K562 (cell line): ENCODE measurements around the gene SDC1. TPM values are rescaled to one million over a fixed set of nuclear protein-coding genes. Genes with fewer than 3 reads are reported as not detected.

Experiments
- ATAC-seq: fragments of 200-7000 bp; cut with Tn5 transposase; 3 replicates; pipeline ENCODE4 v1.9.1; 2020; ENCODE audit warnings: moderate library complexity
- BruUV-seq: library from RNA; stranded (reverse); fragments of 400-500 nt; replicated peaks from 2 replicates; lab custom pipeline; 2021; lab: Mats Ljungman, UMichigan
- CTCF ChIA-PET: fragments of 300-600 bp; formaldehyde crosslinking; extraction: SDS; loops from one replicate; lab custom pipeline; 2021; ENCODE audit warnings: low intra/inter-chr PET ratio; lab: Yijun Ruan, JAX
- POLR2A ChIA-PET: fragments of 300-600, 350-650 bp; sonication (Branson Sonifier 250); formaldehyde crosslinking; extraction: SDS; loops from one replicate; lab custom pipeline; 2021; ENCODE audit warnings: antibody characterized with exemption, inconsistent platforms; lab: Yijun Ruan, JAX
- DNase-seq, 4 experiments: peaks; one replicate each; pipeline versions ENCODE4 v3.0.0 to v3.0.0-alpha.2; 2011 to 2018; ENCODE audit warnings: low spot score in 3 of 4, mixed read lengths in 3 of 4; ENCODE audit errors: extremely low read depth in 1 of 4
- FAIRE-seq: peaks from 2 replicates; lab custom pipeline; 2011; peaks lifted over from hg19 to GRCh38; lab: Jason Lieb, UNC
- H2AFZ ChIP-seq: 2 replicates; pipeline ENCODE4 v1.6.0; 2011; ENCODE audit warnings: low read depth, low read length, control low read depth, inconsistent platforms
- H3K27ac ChIP-seq: fragments of 200-600 bp; 3 replicates; pipeline ENCODE4 v1.8.0; 2011; ENCODE audit warnings: low read depth, mild to moderate bottlenecking, control low read depth, inconsistent platforms, low read length, moderate library complexity, mixed read lengths; ENCODE audit errors: extremely low read depth
- H3K27me3 ChIP-seq, 2 experiments: fragments of 300-600 bp in 1 of 2; 2 replicates in 1 of 2; 3 replicates in 1 of 2; pipeline versions ENCODE4 v1.6.0 to v1.8.0; 2011; ENCODE audit warnings: inconsistent platforms in 2 of 2, low read length in 2 of 2, mild to moderate bottlenecking in 1 of 2, mixed read lengths in 1 of 2, moderate library complexity in 1 of 2; ENCODE audit not compliant: control insufficient read depth in 2 of 2, insufficient read depth in 2 of 2
- H3K36me3 ChIP-seq: fragments of 300-600 bp; 3 replicates; pipeline ENCODE4 v1.8.0; 2011; ENCODE audit warnings: mild to moderate bottlenecking, low read length, inconsistent platforms; ENCODE audit not compliant: control insufficient read depth, insufficient read depth
- H3K4me1 ChIP-seq, 2 experiments: fragments of 200-600 bp in 1 of 2; replicated peaks in 1 of 2; 2 replicates in 1 of 2; 3 replicates in 1 of 2; pipeline versions ENCODE4 v1.5.1 to v1.8.0; 2011; ENCODE audit warnings: inconsistent platforms in 2 of 2, low read length in 2 of 2, mild to moderate bottlenecking in 1 of 2, mixed read lengths in 1 of 2, moderate library complexity in 1 of 2; ENCODE audit not compliant: control insufficient read depth in 2 of 2, insufficient read depth in 2 of 2
- H3K4me2 ChIP-seq: 2 replicates; pipeline ENCODE4 v1.6.1; 2011; ENCODE audit warnings: low read length, control low read depth, inconsistent platforms, mixed read lengths; ENCODE audit not compliant: insufficient read depth
- H3K4me3 ChIP-seq: fragments of 200-600 bp; sonication (generic), shearing (Covaris generic); 2 replicates; pipeline ENCODE4 v1.5.1; 2016; ENCODE audit warnings: control low read depth, inconsistent platforms
- H3K79me2 ChIP-seq: fragments of 200-600 bp; 3 replicates; pipeline ENCODE4 v1.8.0; 2011; ENCODE audit warnings: low read length, inconsistent platforms; ENCODE audit not compliant: control insufficient read depth, insufficient read depth
- H3K9ac ChIP-seq, 2 experiments: 2 replicates each; pipeline versions ENCODE4 v1.6.0 to v1.6.1; 2011; ENCODE audit warnings: low read depth in 2 of 2, low read length in 2 of 2, control low read depth in 1 of 2, inconsistent platforms in 1 of 2, mild to moderate bottlenecking in 1 of 2, mixed read lengths in 1 of 2; ENCODE audit not compliant: insufficient read depth in 1 of 2
- H3K9me1 ChIP-seq: one replicate; pipeline ENCODE4 v1.6.0; 2011; ENCODE audit warnings: inconsistent platforms, mild to moderate bottlenecking, low read length, moderate library complexity; ENCODE audit not compliant: control insufficient read depth, insufficient read depth
- H3K9me3 ChIP-seq: replicated peaks from 2 replicates; pipeline ENCODE4 v1.5.1; 2011; ENCODE audit warnings: low read depth, low read length, inconsistent platforms; ENCODE audit not compliant: control insufficient read depth, insufficient read depth
- H4K20me1 ChIP-seq: replicated peaks from 2 replicates; pipeline ENCODE4 v1.6.1; 2011; ENCODE audit warnings: low read length, inconsistent platforms, mixed read lengths; ENCODE audit not compliant: control insufficient read depth, insufficient read depth
- C11orf30 ChIP-seq: fragments of 450-650 bp; IDR thresholded peaks from 2 replicates; pipeline ENCODE4 v1.6.1; 2016; ENCODE audit warnings: low read depth, mild to moderate bottlenecking
- MAFG ChIP-seq: fragments of 450-650 bp; conservative IDR thresholded peaks from 2 replicates; pipeline ENCODE4 v1.6.1; 2016; ENCODE audit warnings: missing genetic modification characterization, missing compliant biosample characterization
- POLR2AphosphoS2 ChIP-seq: IDR thresholded peaks from 2 replicates; pipeline ENCODE4 v1.6.1; 2012; ENCODE audit warnings: low read length, improper control_type of control experiment
- ZC3H8 ChIP-seq: fragments of 450-650 bp; IDR thresholded peaks from 2 replicates; pipeline ENCODE4 v1.6.1; 2017
- ZNF316 ChIP-seq: fragments of 450-650 bp; IDR thresholded peaks from 2 replicates; pipeline ENCODE4 v1.6.1; 2016
- ZNF436 ChIP-seq: fragments of 250-450, 450-650 bp; sonication (Bioruptor Pico); formaldehyde crosslinking; IDR thresholded peaks from 2 replicates; pipeline ENCODE4 v1.7.0; 2020; ENCODE audit warnings: mild to moderate bottlenecking
- WGBS: fragments of 100-300 bp; shearing (Covaris generic); methylation state at CpG from one replicate; pipeline ENCODE4 v1.1.6; 2016; ENCODE audit warnings: low coverage, mixed read lengths; ENCODE audit not compliant: insufficient coverage; ENCODE audit errors: missing lambda C conversion rate; 5-methylcytosine and 5-hydroxymethylcytosine counted together
- in situ Hi-C: fragments of 300-500 bp; cut with MboI; formaldehyde crosslinking; loops from 4 replicates; pipeline ENCODE4 v1.15.0; 2018; ENCODE audit warnings: inconsistent platforms, mixed read lengths
- intact Hi-C: fragments of 100-400 bp; cut with micrococcal nuclease; formaldehyde crosslinking; loops from 2 replicates; pipeline ENCODE4 v1.14.2; 2022
- polyA plus RNA-seq, 8 experiments: library from polyadenylated mRNA; depleted of rRNA in 4 of 8; stranded (reverse) in 5 of 8; unstranded in 3 of 8; fragments of >200 nt; fragmentation: Nextera tagmentation in 2 of 8; fragmentation: Illumina TruSeq in 1 of 8; extraction: Ambion mirVana in 2 of 8; extraction: Trizol in 1 of 8; gene quantifications; 2 replicates each; pipeline versions ENCODE4 v1.2.1 to v1.2.3, GENCODE V29; 2011 to 2014; ENCODE audit warnings: inconsistent platforms in 1 of 8, missing spikeins in 1 of 8
- total RNA-seq, 7 experiments: library from RNA; depleted of rRNA in 6 of 7; stranded (reverse); fragments of >200 nt in 6 of 7; fragmentation: Illumina TruSeq in 2 of 7; extraction: Trizol in 2 of 7; gene quantifications; 2 replicates each; pipeline versions ENCODE4 v1.2.1 to v1.2.3, GENCODE V29; 2011 to 2021; ENCODE audit warnings: low replicate concordance in 1 of 7

The SDC1 gene
- total and polyA plus RNA-seq, 9 of the 15 experiments (the other 6 are each of a cell fraction or from before 2014, with no cell fraction given), result 0.06 to 2.7 (median 0.49) TPM

GRCh38 chr2:20250436-20250835, 25.5 kb upstream of the SDC1 start:
- intact Hi-C loops, result loop anchor here (10.0 kb wide), 1 partner anchor 384 kb away; no protein-coding TSS in a partner anchor
- Histone ChIP-seq H3K9me3 (no peaks in the 10 kb centered on the region), H3K27me3 (no peaks in the 10 kb centered on the region), H3K9me1 (peaks cover 4% of the 10 kb centered on the region), H2AFZ (no peak overlapping the region), H3K4me1 (no peaks in the 10 kb centered on the region), H4K20me1 (no peaks in the 10 kb centered on the region), H3K27ac (no peak overlapping the region), H3K4me3 (no peak overlapping the region), H3K9ac (no peak overlapping the region), H3K79me2 (no peaks in the 10 kb centered on the region), H3K4me2 (no peak overlapping the region), H3K36me3 (peaks cover 85% of the 10 kb centered on the region)
- POLR2A ChIA-PET, result no interaction called here
- CTCF ChIA-PET, result no interaction called here
- no peak for ATAC-seq
- no peak for DNase-seq
- no TSS peak for BruUV-seq
- FAIRE-seq, result no peak
- TF ChIP-seq ZC3H8 (no peak), MAFG (0 out of 2 replicates have a peak, but pooled peaks have one; percentile 25), ZNF316 (peak; percentile 77), C11orf30 (peak; percentile 36; the same call in 1 of the 2 replicates)
- in situ Hi-C loops, result no loop called here

GRCh38 chr2:20249170-20249569, 24.2 kb upstream of the SDC1 start:
- BruUV-seq, result no TSS peak
- Histone ChIP-seq H3K9me1 (peaks cover 4% of the 10 kb centered on the region), H3K27ac (no peak overlapping the region), H3K36me3 (peaks cover 72% of the 10 kb centered on the region), H3K4me3 (no peak overlapping the region), H3K79me2 (no peaks in the 10 kb centered on the region), H3K4me2 (no peak overlapping the region), H3K9ac (no peak overlapping the region), H3K4me1 (no peaks in the 10 kb centered on the region), H2AFZ (no peak overlapping the region), H3K9me3 (no peaks in the 10 kb centered on the region), H3K27me3 (no peaks in the 10 kb centered on the region), H4K20me1 (no peaks in the 10 kb centered on the region; the same call in 1 of the 2 replicates)
- FAIRE-seq (no peak), DNase-seq (no peak), ATAC-seq (no peak)
- intact Hi-C loops (no loop called here), in situ Hi-C loops (no loop called here)
- no peak for TF ChIP-seq ZNF436
- TF ChIP-seq POLR2AphosphoS2, result 0 out of 2 replicates have a peak, but pooled peaks have one; percentile 40
- ChIA-PET POLR2A (no interaction called here), CTCF (no interaction called here)
- WGBS, result 92% methylated on average over 6 of the region's 6 CpGs
